22Rv1 (cell line): ENCODE measurements around the gene TAF1L.
"Not testable (repeated sequence)": the region's sequence is repeated elsewhere in the genome, so short reads cannot be mapped to it uniquely, and the experiment has no call there.

ENCODE experiments used
- H3K27ac ChIP-seq: fragments of 450-650 bp; 2 replicates; pipeline ENCODE4 v1.5.1; 2017
- CTCF ChIP-seq: fragments of 450-650 bp; IDR thresholded peaks from 2 replicates; pipeline ENCODE4 v1.5.1; 2017; ENCODE audit warnings: mild to moderate bottlenecking
- ZFX ChIP-seq: fragments of 450-650 bp; IDR thresholded peaks from 2 replicates; pipeline ENCODE4 v1.6.1; 2017; ENCODE audit warnings: antibody characterized with exemption, borderline replicate concordance

Gene TAF1L

GRCh38 chr9:32647671-32648070 lies 12.2 kb upstream of the TAF1L start:
- TF ChIP-seq ZFX (no peak), CTCF (no peak)
- no peak overlapping the region for H3K27ac ChIP-seq

DNA sequence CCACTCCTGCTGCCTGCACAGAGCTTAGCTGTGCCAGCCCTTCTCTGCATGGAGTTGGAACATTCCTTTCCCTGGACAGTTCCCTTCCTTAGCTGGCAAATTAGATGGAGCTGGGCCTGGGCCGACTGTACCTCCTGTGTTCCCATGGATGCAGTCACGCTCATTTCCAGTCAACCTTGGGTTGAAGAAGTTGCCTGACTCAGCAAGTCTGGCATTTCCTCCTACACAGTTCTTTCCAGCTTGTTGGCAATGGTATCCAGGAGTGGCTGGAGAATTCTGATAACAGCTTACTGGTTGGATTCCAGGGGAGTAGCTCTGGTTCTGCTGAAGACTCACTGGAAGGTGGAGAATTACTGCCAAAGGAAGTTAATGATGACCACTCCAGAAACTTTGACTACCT lies 9.2 kb upstream of the TAF1L start:
- TF ChIP-seq CTCF (no peak), ZFX (no peak)
- H3K27ac ChIP-seq, result no peak overlapping the region

DNA sequence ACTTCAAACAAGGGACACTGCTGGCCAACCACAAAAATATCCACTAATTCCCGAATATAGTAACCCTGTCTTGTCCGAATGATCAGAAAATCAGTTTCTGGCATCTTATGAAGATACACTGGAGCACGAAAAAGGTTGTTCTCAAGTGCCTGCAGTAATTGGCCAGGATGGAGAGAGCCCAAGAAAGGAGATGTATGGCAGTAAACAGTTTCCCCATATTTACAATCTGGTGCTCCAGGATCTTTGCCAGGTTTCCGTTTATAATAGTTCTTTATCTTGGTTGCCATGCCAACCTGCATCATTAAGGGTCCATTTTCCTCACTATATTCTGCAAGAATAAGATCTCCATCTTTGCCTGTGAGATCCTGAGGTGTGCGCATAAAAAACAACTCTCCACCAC lies 2.3 kb downstream of the TAF1L start:
- not testable (repeated sequence) for H3K27ac ChIP-seq

DNA sequence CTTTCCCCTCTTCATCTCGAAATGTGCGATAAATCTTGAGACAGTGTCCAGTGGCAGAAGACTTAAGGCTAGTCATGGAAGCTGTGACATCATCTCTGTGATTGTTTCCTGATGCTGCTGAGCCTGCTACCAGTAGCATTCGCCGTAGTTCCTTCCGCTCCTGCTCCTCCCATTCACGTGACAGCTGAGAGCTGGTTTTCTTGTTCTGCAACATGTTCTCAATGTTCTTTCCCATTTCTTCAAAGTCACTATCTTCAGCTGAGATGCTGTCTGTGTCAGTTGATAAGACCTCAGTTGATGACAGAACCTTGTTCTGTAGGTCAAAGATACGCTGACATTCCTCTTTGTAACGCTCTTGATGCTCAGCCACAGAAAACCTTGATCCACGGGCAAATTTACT lies 3.5 kb downstream of the TAF1L start:
- H3K27ac ChIP-seq, result no peak overlapping the region
- no peak for TF ChIP-seq ZFX
- TF ChIP-seq CTCF, result no peak

DNA sequence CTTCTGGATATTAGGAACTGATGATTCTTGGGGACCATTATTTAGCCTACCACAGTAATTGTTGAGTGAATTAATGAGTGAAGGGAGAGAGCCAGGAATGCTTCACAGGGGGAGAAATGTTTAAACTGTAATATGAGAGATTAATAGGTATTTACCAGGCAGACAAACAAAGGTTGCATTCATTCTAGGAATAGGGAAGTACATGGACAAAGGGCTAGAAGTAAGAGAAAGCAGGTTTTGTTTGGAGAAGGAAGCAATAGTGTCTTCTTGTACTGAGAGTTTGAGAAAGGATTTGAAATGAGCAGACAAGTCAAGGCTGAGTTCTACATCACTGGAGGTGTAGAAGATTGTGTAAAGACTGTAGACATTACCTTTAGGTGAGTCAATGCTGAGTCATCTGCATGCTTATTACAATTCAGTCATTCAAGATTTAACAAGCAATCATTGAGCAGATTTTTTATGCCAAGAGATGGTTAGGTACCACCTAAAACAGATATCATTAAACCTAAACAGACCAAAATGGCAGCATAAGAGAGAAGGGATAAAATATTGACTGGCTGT lies 8.0 kb downstream of the TAF1L start:
- no peak overlapping the region for H3K27ac ChIP-seq
- TF ChIP-seq ZFX, result no peak

- no peak overlapping the region for H3K27ac ChIP-seq
- TF ChIP-seq CTCF, result no peak
- no peak for TF ChIP-seq ZFX
Observed at GRCh38 chr9:32625320-32625719, 10.1 kb downstream of the TAF1L start.

DNA sequence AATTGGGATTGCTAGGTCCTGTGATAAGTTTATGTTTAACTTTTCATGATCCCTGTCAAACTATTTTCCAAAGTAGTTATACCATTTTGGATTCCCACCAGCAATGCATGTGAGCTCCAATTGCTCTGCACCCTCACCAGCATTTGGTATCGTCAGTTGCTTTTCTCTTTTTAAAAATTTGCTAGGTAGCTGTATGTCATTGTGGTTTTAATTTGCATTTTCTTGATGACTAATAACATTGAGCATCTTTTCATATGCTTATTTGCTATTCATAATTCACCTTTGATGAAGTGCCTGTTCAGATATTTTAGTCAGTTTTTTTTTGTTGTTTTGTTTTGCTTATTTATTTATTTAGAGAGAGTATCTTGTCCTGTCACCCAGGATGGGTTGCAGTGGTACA lies 12.5 kb downstream of the TAF1L start:
- TF ChIP-seq ZFX (no peak), CTCF (no peak)
- no peak overlapping the region for H3K27ac ChIP-seq

GRCh38 chr9:32618261-32618660 lies 17.2 kb downstream of the TAF1L start:
- TF ChIP-seq ZFX, result no peak
- TF ChIP-seq CTCF, result no peak
- no peak overlapping the region for H3K27ac ChIP-seq
